Measurements from ENCODE around the gene TXK.

DNA sequence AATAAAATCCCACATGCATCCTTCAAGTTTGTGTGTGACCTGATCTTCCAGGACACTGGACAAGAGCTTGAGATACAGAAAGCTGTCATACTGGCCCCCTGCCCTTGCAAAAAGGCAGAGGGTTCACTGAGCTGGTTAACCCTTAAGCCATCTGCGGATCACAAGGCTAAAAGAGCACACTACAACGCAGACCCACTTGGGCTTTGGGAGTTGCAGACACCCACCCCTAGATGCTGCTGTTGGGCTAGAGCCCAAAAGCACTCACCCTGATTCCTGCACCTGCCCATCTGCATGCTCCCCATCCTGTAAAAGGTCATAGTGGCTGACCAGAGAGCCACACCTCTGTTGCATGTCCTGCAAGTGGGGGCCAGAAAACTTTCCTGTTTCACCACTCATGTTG, 51.1 kb downstream of the TXK start:
- TF ChIP-seq CTCF (IDR thresholded peaks at IDR 0.05; ENCODE audit: insufficient read depth, low read length) (no peak), POLR2AphosphoS5 (IDR thresholded peaks at IDR 0.05; ENCODE audit: low read depth) (no peak), REST (IDR thresholded peaks at IDR 0.05; ENCODE audit: insufficient replicate concordance, low read depth) (no peak), GABPA (IDR thresholded peaks at IDR 0.05; ENCODE audit: low read depth) (no peak), SPI1 (IDR thresholded peaks at IDR 0.05; ENCODE audit: borderline replicate concordance, low read depth) (no peak)
